Smooth muscle cell (in vitro differentiated cells): ENCODE results near the gene SUSD3. TPM values are rescaled to one million over a fixed set of nuclear protein-coding genes. Genes with fewer than 3 reads are reported as not detected.
A peak's percentile ranks its signal among the peaks of the same experiment; 100 is the strongest.

ENCODE experiments used
- DNase-seq: peaks from one replicate; lab custom pipeline; 2025; ENCODE audit not compliant: unreplicated experiment; lab: John Stamatoyannopoulos, UW
- H2AFZ ChIP-seq: fragments of 200-600 bp; sonication (generic); 2 replicates; pipeline ENCODE4 v1.6.0; 2016; ENCODE audit warnings: antibody characterized with exemption, low read depth, mild to moderate bottlenecking
- H3F3A ChIP-seq: fragments of 200-600 bp; sonication (generic); 2 replicates; pipeline ENCODE4 v1.6.0; 2017; ENCODE audit warnings: antibody characterized with exemption, low read depth
- H3K27ac ChIP-seq: fragments of 200-600 bp; sonication (generic); 2 replicates; pipeline ENCODE4 v1.5.1; 2016; ENCODE audit warnings: low read depth, mild to moderate bottlenecking
- H3K27me3 ChIP-seq: fragments of 200-600 bp; sonication (generic); 2 replicates; pipeline ENCODE4 v1.6.1; 2016; ENCODE audit warnings: low read depth, mild to moderate bottlenecking
- H3K36me3 ChIP-seq: fragments of 200-600 bp; sonication (generic); 2 replicates; pipeline ENCODE4 v1.5.1; 2016; ENCODE audit warnings: low read depth
- H3K4me1 ChIP-seq: fragments of 200-600 bp; sonication (generic); 2 replicates; pipeline ENCODE4 v1.5.1; 2016; ENCODE audit warnings: low read depth
- H3K4me2 ChIP-seq: fragments of 200-600 bp; sonication (generic); 2 replicates; pipeline ENCODE4 v1.6.0; 2016; ENCODE audit warnings: mild to moderate bottlenecking
- H3K4me3 ChIP-seq: fragments of 200-600 bp; sonication (generic); 2 replicates; pipeline ENCODE4 v1.5.1; 2016; ENCODE audit warnings: mild to moderate bottlenecking
- H3K79me2 ChIP-seq: fragments of 200-600 bp; sonication (generic); 2 replicates; pipeline ENCODE4 v1.6.0; 2016; ENCODE audit warnings: low read depth, mild to moderate bottlenecking
- H3K9ac ChIP-seq: fragments of 200-600 bp; sonication (generic); 2 replicates; pipeline ENCODE4 v1.6.0; 2016; ENCODE audit warnings: low read depth
- H3K9me3 ChIP-seq: fragments of 200-600 bp; sonication (generic); replicated peaks from 2 replicates; pipeline ENCODE4 v1.5.1; 2016; ENCODE audit warnings: low read depth
- H4K20me1 ChIP-seq: fragments of 200-600 bp; sonication (generic); 2 replicates; pipeline ENCODE4 v1.6.0; 2016; ENCODE audit warnings: low read depth
- WGBS: methylation state at CpG from one replicate; pipeline ENCODE4 v1.1.7; 2016; ENCODE audit warnings: low lambda C conversion rate; 5-methylcytosine and 5-hydroxymethylcytosine counted together
- polyA plus RNA-seq: library from polyadenylated mRNA; unstranded; fragments of >200 nt; fragmentation: Nextera tagmentation; extraction: Ambion mirVana; gene quantifications from 2 replicates; pipeline ENCODE4 v1.2.1, GENCODE V29; 2016
- total RNA-seq: library from RNA; depleted of rRNA; stranded (reverse); fragments of >200 nt; gene quantifications from 2 replicates; pipeline ENCODE4 v1.2.3, GENCODE V29; 2014
- TF ChIP-seq, protein P1 (sequence below): fragments of 200-600 bp; sonication (generic); IDR thresholded peaks from 2 replicates; pipeline ENCODE4 v1.5.1; 2017; ENCODE audit warnings: borderline replicate concordance, mild to moderate bottlenecking, antibody characterized with exemption; ENCODE audit not compliant: insufficient read depth, poor library complexity, severe bottlenecking

SUSD3 gene
- total and polyA plus RNA-seq, 2 experiments from 2014 or later: 0.34 TPM; not detected in 1

DNA sequence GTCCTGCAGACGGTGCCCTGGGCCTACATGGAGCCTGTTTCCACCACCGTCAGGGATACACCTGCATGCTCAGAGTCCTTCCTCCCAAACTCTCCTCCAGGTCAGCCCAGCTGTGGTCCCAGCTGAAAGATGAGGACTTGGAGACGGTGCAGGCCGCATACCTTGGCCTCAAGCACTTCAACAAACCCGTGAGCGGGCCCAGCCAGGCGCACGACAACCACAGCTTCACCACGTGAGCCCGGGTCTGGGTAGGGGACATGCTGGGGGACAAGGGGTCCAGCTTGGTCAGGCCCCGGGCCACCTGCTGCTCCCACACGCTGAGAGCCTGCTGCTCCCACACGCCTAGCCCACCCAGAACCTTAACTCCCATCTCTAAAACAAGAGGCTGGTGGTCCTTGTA lies 20.9 kb downstream of the SUSD3 start:
- 97% methylated on average over 11 of the region's 13 CpGs for WGBS
- DNase-seq: no peak
- Histone ChIP-seq H3K4me3 (no peak overlapping the region), H3K79me2 (no peaks in the 10 kb centered on the region), H3K9me3 (no peaks in the 10 kb centered on the region), H3F3A (peaks cover 8% of the 10 kb centered on the region), H3K4me2 (no peak overlapping the region), H3K4me1 (no peaks in the 10 kb centered on the region), H3K9ac (no peak overlapping the region), H3K36me3 (no peaks in the 10 kb centered on the region), H4K20me1 (no peaks in the 10 kb centered on the region), H3K27ac (no peak overlapping the region), H3K27me3 (no peaks in the 10 kb centered on the region), H2AFZ (no peak overlapping the region)
- TF ChIP-seq, protein P1, sequence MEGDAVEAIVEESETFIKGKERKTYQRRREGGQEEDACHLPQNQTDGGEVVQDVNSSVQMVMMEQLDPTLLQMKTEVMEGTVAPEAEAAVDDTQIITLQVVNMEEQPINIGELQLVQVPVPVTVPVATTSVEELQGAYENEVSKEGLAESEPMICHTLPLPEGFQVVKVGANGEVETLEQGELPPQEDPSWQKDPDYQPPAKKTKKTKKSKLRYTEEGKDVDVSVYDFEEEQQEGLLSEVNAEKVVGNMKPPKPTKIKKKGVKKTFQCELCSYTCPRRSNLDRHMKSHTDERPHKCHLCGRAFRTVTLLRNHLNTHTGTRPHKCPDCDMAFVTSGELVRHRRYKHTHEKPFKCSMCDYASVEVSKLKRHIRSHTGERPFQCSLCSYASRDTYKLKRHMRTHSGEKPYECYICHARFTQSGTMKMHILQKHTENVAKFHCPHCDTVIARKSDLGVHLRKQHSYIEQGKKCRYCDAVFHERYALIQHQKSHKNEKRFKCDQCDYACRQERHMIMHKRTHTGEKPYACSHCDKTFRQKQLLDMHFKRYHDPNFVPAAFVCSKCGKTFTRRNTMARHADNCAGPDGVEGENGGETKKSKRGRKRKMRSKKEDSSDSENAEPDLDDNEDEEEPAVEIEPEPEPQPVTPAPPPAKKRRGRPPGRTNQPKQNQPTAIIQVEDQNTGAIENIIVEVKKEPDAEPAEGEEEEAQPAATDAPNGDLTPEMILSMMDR: no peak

DNA sequence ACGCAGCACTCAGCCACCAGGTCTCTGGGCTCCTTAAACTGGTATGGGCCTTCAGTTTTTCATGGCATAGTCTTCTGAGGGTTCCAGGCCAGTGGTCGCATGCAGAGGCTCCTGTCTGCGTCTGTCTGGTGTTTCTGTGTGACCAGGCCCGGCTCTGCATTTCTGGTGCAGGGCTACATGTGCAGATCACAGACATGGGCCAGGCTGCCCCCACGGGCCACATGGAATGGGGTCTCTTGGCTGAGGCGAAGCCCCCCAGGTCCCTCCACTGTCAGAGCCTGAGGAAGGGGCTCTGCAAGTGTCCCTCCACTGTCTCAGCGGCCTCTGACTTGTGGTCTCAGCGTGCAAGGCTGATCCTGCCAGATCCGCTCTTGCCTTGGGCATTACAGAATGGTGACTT lies 21.9 kb downstream of the SUSD3 start:
- 93% methylated on average over 9 of the region's 9 CpGs for WGBS
- H3K9ac ChIP-seq: no peak overlapping the region

DNA sequence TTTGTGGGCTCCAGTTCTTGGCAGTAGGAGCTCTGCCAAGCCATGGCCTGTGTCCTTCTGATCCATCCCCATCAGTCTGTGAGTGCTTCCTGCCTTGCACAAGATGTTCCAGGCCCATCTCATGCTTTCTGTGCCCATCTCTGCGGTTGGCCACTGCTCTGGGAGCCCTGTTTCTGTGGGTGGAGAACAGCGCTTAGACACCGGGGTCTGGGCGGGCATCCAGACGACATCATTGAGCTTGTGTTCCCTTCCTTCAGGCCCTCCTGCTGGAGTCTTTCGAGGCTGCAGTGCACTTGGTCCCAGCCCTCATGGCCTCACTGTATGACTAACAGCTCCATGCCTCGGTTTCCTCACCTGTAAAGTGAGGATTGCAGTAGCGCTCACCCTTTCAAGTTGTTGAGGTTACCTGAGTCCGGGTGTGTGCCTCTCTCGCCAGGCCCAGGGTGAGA lies 22.6 kb downstream of the SUSD3 start:
- Histone ChIP-seq H3K4me1 (no peaks in the 10 kb centered on the region), H3K27me3 (no peaks in the 10 kb centered on the region), H3K4me3 (no peak overlapping the region), H3K9ac (peak overlapping the region; percentile 9), H2AFZ (no peak overlapping the region), H3F3A (peaks cover 8% of the 10 kb centered on the region), H3K9me3 (no peaks in the 10 kb centered on the region), H4K20me1 (no peaks in the 10 kb centered on the region), H3K27ac (no peak overlapping the region), H3K36me3 (no peaks in the 10 kb centered on the region), H3K4me2 (no peak overlapping the region), H3K79me2 (no peaks in the 10 kb centered on the region)
- TF ChIP-seq, protein P1: no peak
- WGBS: 95% methylated on average over 10 of the region's 10 CpGs
- DNase-seq: no peak

More for the DNA sequence above, 21.9 kb downstream of the SUSD3 start:
- H2AFZ ChIP-seq: no peak overlapping the region
- H3K9me3 ChIP-seq: no peaks in the 10 kb centered on the region
- H3K79me2 ChIP-seq: no peaks in the 10 kb centered on the region
- no peaks in the 10 kb centered on the region for H3K36me3 ChIP-seq
- H3K27me3 ChIP-seq: no peaks in the 10 kb centered on the region
- H3K27ac ChIP-seq: no peak overlapping the region
- H3K4me2 ChIP-seq: no peak overlapping the region
- peaks cover 8% of the 10 kb centered on the region for H3F3A ChIP-seq
- DNase-seq: no peak
- no peaks in the 10 kb centered on the region for H4K20me1 ChIP-seq
- no peak overlapping the region for H3K4me3 ChIP-seq
- TF ChIP-seq, protein P1: no peak
- H3K4me1 ChIP-seq: no peaks in the 10 kb centered on the region

DNA sequence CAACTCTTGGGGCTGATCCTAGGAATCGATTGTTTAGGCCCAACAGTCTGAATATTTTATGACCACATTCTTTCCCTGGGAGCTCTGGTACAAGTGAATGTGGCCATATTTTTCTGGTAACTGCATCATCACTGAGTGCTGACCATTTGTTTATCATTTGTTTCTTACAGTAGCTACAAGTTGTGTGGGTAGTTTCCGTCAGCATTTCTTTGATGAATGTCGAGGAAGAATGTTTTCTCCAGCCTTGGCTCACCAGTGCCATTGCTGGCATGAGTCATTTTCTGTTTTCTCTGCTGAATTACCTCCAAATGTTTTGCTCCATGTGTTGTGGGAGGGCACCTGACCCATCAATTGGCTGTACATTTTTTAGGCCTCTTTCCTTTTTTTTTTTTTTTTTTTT lies 23.4 kb downstream of the SUSD3 start:
- H3K4me1 ChIP-seq: no peaks in the 10 kb centered on the region
- no peaks in the 10 kb centered on the region for H3K9me3 ChIP-seq
- H3F3A ChIP-seq: peaks cover 8% of the 10 kb centered on the region
- H3K4me3 ChIP-seq: no peak overlapping the region
- no peaks in the 10 kb centered on the region for H3K27me3 ChIP-seq
- H3K36me3 ChIP-seq: no peaks in the 10 kb centered on the region
- DNase-seq: no peak
- no peak overlapping the region for H3K4me2 ChIP-seq
- no peak overlapping the region for H2AFZ ChIP-seq
- WGBS: 18% methylated on average over 3 of the region's 3 CpGs
- TF ChIP-seq, protein P1: no peak
- no peaks in the 10 kb centered on the region for H3K79me2 ChIP-seq
- H4K20me1 ChIP-seq: no peaks in the 10 kb centered on the region
- peak overlapping the region; percentile 9 for H3K9ac ChIP-seq
- H3K27ac ChIP-seq: peak overlapping the region; percentile 78
